CD4-positive, alpha-beta T cell treated with Interleukin-17A for 4 hours (primary cell): ENCODE results near the gene DISP3.
A peak's percentile ranks its signal among the peaks of the same experiment; 100 is the strongest.

Experiments
- DNase-seq: peaks from one replicate; pipeline ENCODE4 v3.0.0-alpha.2; 2020; ENCODE audit warnings: mixed read lengths

Gene DISP3

GRCh38 chr1:11488966-11489625 lies 10.1 kb downstream of the DISP3 start:
- no peak for DNase-seq

- DNase-seq: no peak
These were observed 13.3 kb downstream of the DISP3 start for GRCh38 chr1:11492235-11492634.

DNA sequence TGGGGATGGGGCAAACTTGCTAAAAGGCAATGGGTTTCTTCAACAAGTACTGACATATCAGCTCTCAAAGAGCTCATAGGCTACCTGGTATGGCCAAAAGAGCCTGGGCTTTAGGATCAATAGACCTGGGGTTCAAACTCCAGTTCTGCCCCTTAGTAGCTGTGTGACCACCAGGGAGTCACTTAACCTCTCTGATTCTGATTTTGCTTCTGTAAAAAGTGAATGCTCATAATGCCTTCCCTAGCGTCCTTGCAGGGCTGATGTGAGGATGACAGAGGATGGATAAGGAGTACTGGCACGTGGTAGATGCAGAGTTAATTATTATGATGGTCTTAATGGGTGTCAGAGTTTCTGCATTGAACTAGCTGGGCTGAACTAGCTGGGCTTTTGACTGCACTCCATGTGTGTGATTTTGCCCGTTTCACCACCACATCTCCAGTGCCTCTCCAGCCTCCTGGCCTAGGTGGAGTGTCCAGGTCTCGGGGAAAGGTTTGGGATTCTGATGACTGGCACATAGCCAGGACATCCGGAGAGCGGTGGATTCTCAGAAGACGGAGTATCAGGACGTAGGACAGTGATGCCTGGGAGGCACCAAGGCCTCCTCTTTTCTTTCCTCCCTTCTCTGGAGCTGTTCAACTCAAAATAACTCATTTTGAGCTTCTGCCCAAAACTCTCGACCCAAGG lies 15.2 kb downstream of the DISP3 start:
- no peak for DNase-seq

- no peak for DNase-seq
These were observed 15.8 kb downstream of the DISP3 start for GRCh38 chr1:11494771-11495170.

DNA sequence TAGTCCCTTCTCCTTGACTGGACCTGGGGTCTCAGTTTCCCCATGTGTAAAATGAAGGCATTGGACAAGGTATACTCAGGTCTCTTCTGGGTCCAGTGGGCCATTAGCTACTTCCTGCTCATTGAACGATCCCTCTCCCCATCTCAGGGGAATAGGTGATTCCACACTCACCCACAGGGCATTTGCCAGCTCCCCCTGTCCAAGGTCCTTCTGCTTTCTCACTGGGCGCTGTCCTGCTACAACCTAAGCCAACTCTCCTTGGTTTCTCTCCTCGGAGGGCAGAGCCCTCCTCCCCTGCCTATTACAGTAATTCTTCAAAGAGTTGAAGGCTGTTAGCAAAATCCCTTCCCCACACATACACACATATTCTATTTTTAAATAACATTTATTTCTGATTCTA lies 16.6 kb downstream of the DISP3 start:
- no peak for DNase-seq

- no peak for DNase-seq
These were observed 17.7 kb downstream of the DISP3 start for GRCh38 chr1:11496551-11497080.

- DNase-seq: no peak
These were observed 20.1 kb downstream of the DISP3 start for GRCh38 chr1:11498956-11499594.

DNA sequence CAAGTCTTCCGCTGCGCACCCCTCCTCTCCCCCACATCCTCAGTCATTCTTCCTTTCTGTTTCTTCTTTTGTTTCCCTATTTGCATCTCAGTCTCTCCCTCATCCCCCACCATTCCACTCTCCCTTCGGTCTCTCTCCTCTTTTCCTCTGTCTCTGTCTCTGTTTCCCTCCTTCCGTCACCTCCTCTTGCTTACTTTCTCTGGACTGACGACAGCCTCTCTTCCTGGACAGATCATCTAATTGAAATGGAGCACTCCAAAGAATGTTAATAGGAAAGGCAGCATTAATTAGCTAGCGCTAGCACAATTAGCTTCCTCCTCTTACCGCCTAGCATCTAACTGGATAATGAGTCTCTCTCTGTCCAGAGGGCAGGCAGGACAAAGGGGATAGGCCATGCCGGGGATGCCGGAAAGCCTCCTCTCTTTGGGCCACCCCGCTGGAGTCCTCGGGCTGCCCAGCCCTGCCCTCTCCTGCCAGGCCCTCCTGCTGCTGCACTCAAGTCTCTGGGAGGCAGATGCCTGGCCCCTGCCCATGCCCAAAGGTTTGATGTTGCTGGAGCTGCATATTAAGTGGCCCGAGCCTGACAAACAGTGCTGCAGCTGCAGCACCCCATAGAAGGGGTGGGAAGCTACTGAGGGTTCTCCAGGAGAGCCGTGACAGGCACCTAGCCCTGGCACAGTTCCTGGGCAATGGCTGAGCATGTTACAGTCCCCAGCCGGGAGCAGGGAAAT lies 20.8 kb downstream of the DISP3 start:
- DNase-seq: no peak

DNA sequence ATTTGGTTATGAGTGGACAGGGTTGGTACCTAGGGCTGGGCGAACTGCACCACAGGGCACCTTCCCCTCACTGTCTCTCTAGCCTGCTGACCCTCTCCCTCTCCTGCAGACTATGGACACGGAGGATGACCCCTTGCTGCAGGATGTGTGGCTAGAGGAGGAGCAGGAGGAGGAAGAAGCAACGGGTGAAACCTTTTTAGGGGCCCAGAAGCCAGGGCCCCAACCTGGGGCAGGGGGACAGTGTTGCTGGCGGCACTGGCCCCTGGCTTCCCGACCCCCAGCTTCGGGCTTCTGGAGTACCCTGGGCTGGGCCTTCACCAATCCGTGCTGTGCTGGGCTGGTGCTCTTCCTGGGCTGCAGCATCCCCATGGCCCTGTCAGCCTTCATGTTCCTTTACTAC lies 21.9 kb downstream of the DISP3 start:
- DNase-seq: no peak

- DNase-seq: peak; percentile 23
These were observed 22.5 kb downstream of the DISP3 start for GRCh38 chr1:11501491-11501897.

GRCh38 chr1:11501906-11502485 lies 23.0 kb downstream of the DISP3 start:
- no peak for DNase-seq

DNA sequence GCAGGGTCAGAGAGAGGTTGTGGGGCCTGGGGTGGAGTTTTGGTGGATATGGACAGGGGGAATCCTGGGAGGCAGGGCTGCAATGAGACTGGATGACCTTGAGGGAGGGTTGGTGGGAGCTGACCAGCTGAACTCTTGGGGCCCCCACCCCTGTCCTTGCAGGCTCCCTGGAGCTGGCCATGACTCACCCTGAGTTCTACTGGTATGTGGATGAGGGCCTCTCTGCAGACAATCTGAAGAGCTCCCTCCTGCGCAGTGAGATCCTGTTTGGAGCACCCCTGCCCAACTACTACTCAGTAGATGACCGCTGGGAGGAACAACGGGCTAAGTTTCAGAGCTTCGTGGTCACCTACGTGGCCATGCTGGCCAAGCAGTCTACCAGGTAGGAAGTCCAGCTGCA lies 23.6 kb downstream of the DISP3 start:
- no peak for DNase-seq

GRCh38 chr1:11504599-11504998 lies 25.6 kb downstream of the DISP3 start:
- no peak for DNase-seq

- no peak for DNase-seq
These were observed 26.9 kb downstream of the DISP3 start for GRCh38 chr1:11505591-11506538.

- DNase-seq: no peak
These were observed 28.4 kb downstream of the DISP3 start for GRCh38 chr1:11507309-11507708.

- no peak for DNase-seq
These were observed 34.7 kb downstream of the DISP3 start for GRCh38 chr1:11513681-11514080.

DNA sequence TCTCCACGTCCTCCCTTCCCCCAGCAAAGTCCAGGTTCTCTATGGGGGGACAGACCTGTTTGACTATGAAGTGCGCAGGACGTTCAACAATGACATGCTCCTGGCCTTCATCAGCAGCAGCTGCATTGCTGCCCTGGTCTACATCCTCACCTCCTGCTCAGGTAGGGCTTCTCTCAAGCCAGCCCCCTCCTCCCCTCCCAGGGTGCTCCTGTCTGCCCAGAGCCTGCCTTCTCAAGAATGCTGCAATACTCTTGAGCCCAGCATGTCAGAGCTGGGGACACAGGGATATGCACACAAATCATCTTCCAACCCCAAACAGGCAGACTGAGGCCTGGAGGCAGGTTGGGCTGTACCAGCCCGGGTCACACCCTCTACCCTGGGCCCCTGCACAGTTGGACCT lies 35.4 kb downstream of the DISP3 start:
- DNase-seq: no peak

- no peak for DNase-seq
These were observed 36.7 kb downstream of the DISP3 start for GRCh38 chr1:11515368-11516300.

- no peak for DNase-seq
These were observed 38.1 kb downstream of the DISP3 start for GRCh38 chr1:11516961-11517635.
